NCI-H1105 treated with DMSO at 0.1 percent for 48 hours (cell line): Measurements from ENCODE around the gene ZNF12.

Experiments used
- DNase-seq: peaks from one replicate; lab custom pipeline; 2025; lab: John Stamatoyannopoulos, UW

The ZNF12 gene

GRCh38 chr7:6646465-6646864 lies 60.3 kb downstream of the ZNF12 start:
- DNase-seq = no peak

- no peak for DNase-seq
These were observed 62.0 kb downstream of the ZNF12 start for GRCh38 chr7:6644728-6645127.

- no peak for DNase-seq
These were observed 62.7 kb downstream of the ZNF12 start for GRCh38 chr7:6643915-6644625.

GRCh38 chr7:6642861-6643640 lies 63.7 kb downstream of the ZNF12 start:
- no peak for DNase-seq

GRCh38 chr7:6642239-6642839 lies 64.4 kb downstream of the ZNF12 start:
- no peak for DNase-seq

- DNase-seq = no peak
These were observed 65.3 kb downstream of the ZNF12 start for GRCh38 chr7:6641305-6642035.

GRCh38 chr7:6640246-6640721 lies 66.5 kb downstream of the ZNF12 start:
- no peak for DNase-seq

GRCh38 chr7:6639627-6640026 lies 67.1 kb downstream of the ZNF12 start:
- DNase-seq = no peak

- DNase-seq = no peak
These were observed 67.7 kb downstream of the ZNF12 start for GRCh38 chr7:6639032-6639431.
